K562 (cell line): ENCODE data around the gene DCUN1D3.

Experiments used
- E2F1 ChIP-seq: sonication (generic); formaldehyde crosslinking; IDR thresholded peaks from 2 replicates; pipeline ENCODE4 v1.8.1; 2023; ENCODE audit warnings: mild to moderate bottlenecking, missing genetic modification reagents, moderate library complexity
- ETS1 ChIP-seq: conservative IDR thresholded peaks from 2 replicates; pipeline ENCODE4 v1.6.1; 2011; ENCODE audit warnings: low read depth, mild to moderate bottlenecking, low read length; ENCODE audit not compliant: control insufficient read depth
- KLF1 ChIP-seq: fragments of 450-650 bp; IDR thresholded peaks from 2 replicates; pipeline ENCODE4 v1.6.1; 2016; ENCODE audit warnings: missing genetic modification characterization, missing compliant biosample characterization
- ZNF24 ChIP-seq: fragments of 450-650 bp; IDR thresholded peaks from 2 replicates; pipeline ENCODE4 v1.6.1; 2016
- TF ChIP-seq, protein P1 (sequence below): sonication (generic); formaldehyde crosslinking; IDR thresholded peaks from 2 replicates; pipeline ENCODE4 v1.9.0; 2022; ENCODE audit warnings: mild to moderate bottlenecking, missing genetic modification reagents
- TF ChIP-seq, protein P2 (sequence below): sonication (generic); formaldehyde crosslinking; IDR thresholded peaks from 2 replicates; pipeline ENCODE4 v1.8.1; 2023; ENCODE audit warnings: mild to moderate bottlenecking, missing genetic modification reagents

DNA sequence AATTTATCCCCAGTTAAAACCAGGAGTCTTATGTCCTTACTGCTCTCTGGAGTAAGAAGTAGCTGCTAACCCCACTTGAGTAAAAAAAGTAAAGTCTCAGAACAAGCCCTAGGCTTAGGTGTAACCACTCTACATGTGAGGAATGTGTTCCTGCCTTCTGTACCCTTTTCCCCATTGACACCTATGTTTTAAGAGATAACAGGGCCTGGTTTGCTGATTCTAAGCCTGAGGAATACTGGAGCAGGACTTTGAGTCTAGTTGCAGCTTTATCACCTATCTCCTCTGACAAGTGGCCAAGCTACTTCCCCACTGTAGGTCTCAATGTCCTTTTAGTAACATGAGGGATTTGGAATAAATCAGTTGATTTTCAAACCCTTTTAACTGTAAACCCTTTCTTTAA, 53.6 kb downstream of the DCUN1D3 start:
- TF ChIP-seq ETS1 (no peak), E2F1 (CRISPR knock-in tag) (no peak), ZNF24 (no peak), KLF1 (tag) (no peak)
- TF ChIP-seq, protein P1, sequence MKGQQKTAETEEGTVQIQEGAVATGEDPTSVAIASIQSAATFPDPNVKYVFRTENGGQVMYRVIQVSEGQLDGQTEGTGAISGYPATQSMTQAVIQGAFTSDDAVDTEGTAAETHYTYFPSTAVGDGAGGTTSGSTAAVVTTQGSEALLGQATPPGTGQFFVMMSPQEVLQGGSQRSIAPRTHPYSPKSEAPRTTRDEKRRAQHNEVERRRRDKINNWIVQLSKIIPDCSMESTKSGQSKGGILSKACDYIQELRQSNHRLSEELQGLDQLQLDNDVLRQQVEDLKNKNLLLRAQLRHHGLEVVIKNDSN (CRISPR knock-in tag) = no peak
- TF ChIP-seq, protein P2, sequence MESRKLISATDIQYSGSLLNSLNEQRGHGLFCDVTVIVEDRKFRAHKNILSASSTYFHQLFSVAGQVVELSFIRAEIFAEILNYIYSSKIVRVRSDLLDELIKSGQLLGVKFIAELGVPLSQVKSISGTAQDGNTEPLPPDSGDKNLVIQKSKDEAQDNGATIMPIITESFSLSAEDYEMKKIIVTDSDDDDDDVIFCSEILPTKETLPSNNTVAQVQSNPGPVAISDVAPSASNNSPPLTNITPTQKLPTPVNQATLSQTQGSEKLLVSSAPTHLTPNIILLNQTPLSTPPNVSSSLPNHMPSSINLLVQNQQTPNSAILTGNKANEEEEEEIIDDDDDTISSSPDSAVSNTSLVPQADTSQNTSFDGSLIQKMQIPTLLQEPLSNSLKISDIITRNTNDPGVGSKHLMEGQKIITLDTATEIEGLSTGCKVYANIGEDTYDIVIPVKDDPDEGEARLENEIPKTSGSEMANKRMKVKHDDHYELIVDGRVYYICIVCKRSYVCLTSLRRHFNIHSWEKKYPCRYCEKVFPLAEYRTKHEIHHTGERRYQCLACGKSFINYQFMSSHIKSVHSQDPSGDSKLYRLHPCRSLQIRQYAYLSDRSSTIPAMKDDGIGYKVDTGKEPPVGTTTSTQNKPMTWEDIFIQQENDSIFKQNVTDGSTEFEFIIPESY (CRISPR knock-in tag) = no peak
